ENCODE measurements around the gene CNTN4.

Gene CNTN4

DNA sequence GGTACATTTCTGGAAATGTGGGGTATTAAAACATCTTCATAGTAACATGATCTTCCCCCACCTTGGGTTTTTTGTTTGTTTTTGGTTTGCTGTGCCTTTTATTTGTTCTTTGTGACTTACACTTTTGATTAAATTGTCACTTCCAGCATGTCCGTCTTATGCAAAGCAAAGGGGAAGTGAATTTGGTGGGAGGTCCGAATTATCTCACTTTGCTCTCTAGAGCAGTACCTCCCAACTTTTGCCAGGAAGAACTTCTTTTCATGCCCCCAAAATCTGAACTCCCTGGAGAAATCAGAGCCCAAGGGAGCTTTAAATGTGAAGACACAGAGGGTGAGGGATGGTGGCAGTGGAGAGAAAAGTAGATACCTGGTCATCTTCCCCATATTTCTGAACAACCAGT lies 838.4 kb downstream of the CNTN4 start:
- H3K4me3 ChIP-seq (ENCODE audit: low read depth, low read length) = no peak overlapping the region
- TF ChIP-seq, protein P1, sequence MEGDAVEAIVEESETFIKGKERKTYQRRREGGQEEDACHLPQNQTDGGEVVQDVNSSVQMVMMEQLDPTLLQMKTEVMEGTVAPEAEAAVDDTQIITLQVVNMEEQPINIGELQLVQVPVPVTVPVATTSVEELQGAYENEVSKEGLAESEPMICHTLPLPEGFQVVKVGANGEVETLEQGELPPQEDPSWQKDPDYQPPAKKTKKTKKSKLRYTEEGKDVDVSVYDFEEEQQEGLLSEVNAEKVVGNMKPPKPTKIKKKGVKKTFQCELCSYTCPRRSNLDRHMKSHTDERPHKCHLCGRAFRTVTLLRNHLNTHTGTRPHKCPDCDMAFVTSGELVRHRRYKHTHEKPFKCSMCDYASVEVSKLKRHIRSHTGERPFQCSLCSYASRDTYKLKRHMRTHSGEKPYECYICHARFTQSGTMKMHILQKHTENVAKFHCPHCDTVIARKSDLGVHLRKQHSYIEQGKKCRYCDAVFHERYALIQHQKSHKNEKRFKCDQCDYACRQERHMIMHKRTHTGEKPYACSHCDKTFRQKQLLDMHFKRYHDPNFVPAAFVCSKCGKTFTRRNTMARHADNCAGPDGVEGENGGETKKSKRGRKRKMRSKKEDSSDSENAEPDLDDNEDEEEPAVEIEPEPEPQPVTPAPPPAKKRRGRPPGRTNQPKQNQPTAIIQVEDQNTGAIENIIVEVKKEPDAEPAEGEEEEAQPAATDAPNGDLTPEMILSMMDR (conservative IDR thresholded peaks at IDR 0.05; ENCODE audit: low read depth, low read length) = no peak
- no peak for DNase-seq (ENCODE audit: low read depth)

DNA sequence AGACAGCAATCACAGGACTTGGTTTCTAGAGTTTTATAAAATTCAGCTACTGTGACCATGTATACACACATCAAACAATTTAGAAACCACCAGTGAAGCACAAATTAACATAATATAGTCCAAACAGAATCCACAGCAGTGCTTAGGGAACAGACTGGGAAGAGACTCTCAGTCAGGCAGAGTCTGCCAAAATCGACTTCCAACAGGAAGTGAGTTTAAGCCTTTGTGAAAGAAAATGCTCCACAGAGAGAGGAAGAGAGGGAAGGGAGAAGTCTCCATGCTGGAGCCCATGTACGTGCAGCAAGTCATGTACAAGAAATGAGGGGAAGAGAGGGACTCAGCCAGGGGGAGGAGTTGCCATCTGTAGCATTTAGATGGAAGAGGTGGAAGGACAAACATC lies 838.9 kb downstream of the CNTN4 start:
- DNase-seq (ENCODE audit: low read depth) = no peak
- no peak overlapping the region for H3K4me3 ChIP-seq (ENCODE audit: low read depth, low read length)
- TF ChIP-seq, protein P1 (conservative IDR thresholded peaks at IDR 0.05; ENCODE audit: low read depth, low read length) = no peak

DNA sequence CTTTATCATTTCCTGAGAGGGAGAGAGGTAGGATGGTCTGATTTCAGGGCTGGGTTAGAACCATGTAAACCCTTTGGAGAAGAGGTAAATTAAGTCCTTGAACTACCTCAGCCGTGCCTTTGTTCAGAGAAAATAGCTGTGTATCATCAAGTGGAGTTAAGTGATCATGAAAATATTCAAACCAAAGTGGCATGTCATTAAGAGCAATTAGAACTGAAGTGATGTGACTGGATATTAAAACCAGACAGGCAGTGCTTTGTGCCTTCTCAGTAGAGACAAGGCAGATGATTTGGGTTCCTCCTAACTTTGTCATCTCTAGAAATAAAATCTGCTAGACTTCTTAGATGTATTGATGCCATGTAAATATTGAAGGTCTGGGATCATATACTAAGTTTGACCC lies 840.0 kb downstream of the CNTN4 start:
- TF ChIP-seq, protein P1 (conservative IDR thresholded peaks at IDR 0.05; ENCODE audit: low read depth, low read length) = no peak
- H3K4me3 ChIP-seq (ENCODE audit: low read depth, low read length) = no peak overlapping the region
- no peak for DNase-seq (ENCODE audit: low read depth)

DNA sequence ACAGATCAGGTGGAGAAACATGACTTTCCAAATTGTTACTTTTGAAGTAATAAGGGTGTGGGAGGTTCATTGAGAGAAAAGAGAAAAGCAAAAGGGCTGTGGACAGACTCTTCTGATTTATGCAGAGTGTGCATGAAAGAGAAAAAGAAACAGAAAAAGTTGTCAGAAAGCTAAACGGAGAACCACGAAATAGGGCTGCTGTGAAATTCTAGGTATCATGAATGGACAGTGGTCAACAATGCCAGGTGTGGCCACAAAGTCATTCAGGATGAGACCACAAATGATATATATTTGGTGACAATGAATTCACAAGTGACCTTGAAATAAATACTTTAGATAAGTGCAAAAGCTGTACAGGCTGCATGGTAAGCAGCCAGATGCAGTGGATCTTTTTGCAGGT lies 841.4 kb downstream of the CNTN4 start:
- TF ChIP-seq, protein P1 (conservative IDR thresholded peaks at IDR 0.05; ENCODE audit: low read depth, low read length) = no peak
- no peak for DNase-seq (ENCODE audit: low read depth)

DNA sequence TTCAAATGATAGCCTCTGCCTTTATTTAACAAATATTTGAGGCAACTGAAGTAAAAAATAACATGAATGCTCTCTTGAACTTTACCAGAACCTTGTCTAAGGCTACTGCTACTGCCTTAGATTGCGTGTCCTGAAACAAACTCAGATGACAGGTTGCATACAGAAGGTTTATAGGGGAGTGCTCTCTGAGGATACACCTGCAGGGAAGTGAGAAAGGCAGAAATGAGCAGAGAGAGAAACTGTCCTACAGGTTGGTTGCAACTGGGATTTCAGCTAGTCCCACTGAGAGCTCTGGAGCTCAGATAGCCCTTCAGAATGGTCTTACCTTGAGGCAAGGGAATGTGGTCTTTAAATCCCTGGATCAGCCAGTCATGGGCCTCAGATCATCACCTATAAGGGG lies 846.0 kb downstream of the CNTN4 start:
- H3K4me3 ChIP-seq (ENCODE audit: low read depth, low read length) = no peak overlapping the region
- no peak for DNase-seq (ENCODE audit: low read depth)
- TF ChIP-seq, protein P1 (conservative IDR thresholded peaks at IDR 0.05; ENCODE audit: low read depth, low read length) = no peak

More for the DNA sequence above, 841.4 kb downstream of the CNTN4 start:
- H3K4me3 ChIP-seq (ENCODE audit: low read depth, low read length) = no peak overlapping the region

DNA sequence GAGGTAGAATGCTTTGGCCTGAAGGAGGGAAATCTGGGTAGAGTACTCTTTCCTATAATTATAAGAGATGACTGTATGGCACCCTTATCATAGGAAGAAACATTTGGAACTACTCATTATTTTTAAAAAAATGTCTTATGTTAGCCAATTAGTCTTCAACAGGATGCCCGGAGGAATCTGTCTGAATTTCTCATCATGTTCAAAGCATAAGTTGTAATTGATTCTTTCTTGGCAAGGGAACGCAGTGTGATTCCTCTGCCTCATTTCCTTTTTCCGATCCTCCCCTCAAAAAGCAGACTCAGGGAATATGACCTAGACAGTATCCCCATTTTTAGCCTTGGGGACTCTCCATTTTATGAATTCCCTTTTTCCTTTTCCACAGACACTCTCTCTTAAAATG lies 846.5 kb downstream of the CNTN4 start:
- DNase-seq (ENCODE audit: low read depth) = no peak

DNA sequence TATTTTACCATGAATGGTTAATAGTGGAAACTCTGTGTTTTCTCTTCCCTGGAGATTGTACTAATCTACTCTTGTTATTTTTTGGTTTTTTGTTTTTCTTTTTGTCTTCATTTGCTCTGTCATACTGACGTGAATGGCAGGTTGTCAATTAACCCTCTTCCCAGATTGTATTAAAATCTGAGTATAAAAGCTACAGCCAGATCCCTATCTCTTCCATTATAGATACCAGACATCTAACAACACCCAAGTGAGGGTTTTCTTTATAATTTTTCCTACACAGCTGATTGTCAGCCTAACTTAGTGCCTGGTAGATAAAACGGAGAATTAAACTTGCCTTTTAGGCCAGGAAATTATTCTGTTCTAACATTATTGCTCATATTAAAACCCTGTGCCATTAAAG lies 848.9 kb downstream of the CNTN4 start:
- DNase-seq (ENCODE audit: low read depth) = no peak
- TF ChIP-seq, protein P1 (conservative IDR thresholded peaks at IDR 0.05; ENCODE audit: low read depth, low read length) = no peak
- no peak overlapping the region for H3K4me3 ChIP-seq (ENCODE audit: low read depth, low read length)

More for the DNA sequence above, 846.5 kb downstream of the CNTN4 start:
- TF ChIP-seq, protein P1 (conservative IDR thresholded peaks at IDR 0.05; ENCODE audit: low read depth, low read length) = no peak
- no peak overlapping the region for H3K4me3 ChIP-seq (ENCODE audit: low read depth, low read length)

All from choroid plexus epithelial cell (primary cell).